Measurements from ENCODE around the gene MYH6.
"Not testable (repeated sequence)": the region's sequence is repeated elsewhere in the genome, so short reads cannot be mapped to it uniquely, and the experiment has no call there.

Gene MYH6

DNA sequence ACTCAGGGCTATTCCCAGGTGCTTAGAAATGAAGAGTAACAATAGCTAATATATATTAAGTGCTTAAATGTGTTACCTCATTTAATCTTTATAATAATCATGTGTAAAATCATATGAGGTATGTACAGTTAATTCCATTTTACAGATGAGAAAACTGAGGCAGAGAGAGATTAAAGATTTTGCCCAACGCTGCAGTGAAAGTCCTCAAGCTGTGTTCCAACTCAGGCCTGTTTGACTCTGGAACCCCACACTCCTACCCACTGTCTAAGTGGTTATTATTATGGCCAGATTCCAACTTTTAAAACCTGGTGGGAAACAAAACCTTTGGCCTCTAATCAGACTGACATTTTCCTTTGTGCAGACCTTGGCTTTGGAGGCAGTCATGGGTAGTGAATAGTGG is 21.1 kb downstream of the MYH6 start:
- H4K20me1 ChIP-seq (ENCODE audit: insufficient read depth, low read length), result no peaks in the 10 kb centered on the region
- no peak overlapping the region for H2AFZ ChIP-seq (ENCODE audit: low read length)
- TF ChIP-seq CTCF (IDR thresholded peaks at IDR 0.05; ENCODE audit: low read length), result no peak
- no peak for TF ChIP-seq EZH2 (IDR thresholded peaks at IDR 0.05; ENCODE audit: borderline replicate concordance, low read length)
- H3K4me3 ChIP-seq (ENCODE audit: low read depth, low read length, poor library complexity, severe bottlenecking), result no peak overlapping the region
- H3K4me2 ChIP-seq (ENCODE audit: low read length), result no peak overlapping the region
- no peak overlapping the region for H3K9ac ChIP-seq (ENCODE audit: low read length)
- H3K79me2 ChIP-seq (ENCODE audit: insufficient read depth, low read length), result no peaks in the 10 kb centered on the region
- H3K9me2 ChIP-seq (ENCODE audit: low read depth, low read length), result no peaks in the 10 kb centered on the region
- H3K36me3 ChIP-seq (ENCODE audit: insufficient read depth, low read length), result no peaks in the 10 kb centered on the region
- no peaks in the 10 kb centered on the region for H3K9me3 ChIP-seq (ENCODE audit: low read length)
- no peaks in the 10 kb centered on the region for H3K4me1 ChIP-seq (ENCODE audit: insufficient read depth, low read length, severe bottlenecking)
- H3F3A ChIP-seq (ENCODE audit: insufficient read depth, low read length), result no peaks in the 10 kb centered on the region
- no peak overlapping the region for H3K27ac ChIP-seq (ENCODE audit: low read depth, low read length, poor library complexity, severe bottlenecking)
- H3K27me3 ChIP-seq (ENCODE audit: insufficient read depth, low read length), result peaks cover 9% of the 10 kb centered on the region; the same call in 1 of the 2 replicates

- H3K9ac ChIP-seq (ENCODE audit: low read length); H3K9me2 ChIP-seq (ENCODE audit: low read depth, low read length); H3K4me1 ChIP-seq (ENCODE audit: insufficient read depth, low read length, severe bottlenecking); H3K27ac ChIP-seq (ENCODE audit: low read depth, low read length, poor library complexity, severe bottlenecking); H3F3A ChIP-seq (ENCODE audit: insufficient read depth, low read length); H3K36me3 ChIP-seq (ENCODE audit: insufficient read depth, low read length); H3K4me3 ChIP-seq (ENCODE audit: low read depth, low read length, poor library complexity, severe bottlenecking); H2AFZ ChIP-seq (ENCODE audit: low read length); H3K4me2 ChIP-seq (ENCODE audit: low read length); H4K20me1 ChIP-seq (ENCODE audit: insufficient read depth, low read length); H3K27me3 ChIP-seq (ENCODE audit: insufficient read depth, low read length); H3K9me3 ChIP-seq (ENCODE audit: low read length); H3K79me2 ChIP-seq (ENCODE audit: insufficient read depth, low read length): not testable (repeated sequence)
Measured at GRCh38 chr14:23386266-23386657, 21.8 kb downstream of the MYH6 start.

DNA sequence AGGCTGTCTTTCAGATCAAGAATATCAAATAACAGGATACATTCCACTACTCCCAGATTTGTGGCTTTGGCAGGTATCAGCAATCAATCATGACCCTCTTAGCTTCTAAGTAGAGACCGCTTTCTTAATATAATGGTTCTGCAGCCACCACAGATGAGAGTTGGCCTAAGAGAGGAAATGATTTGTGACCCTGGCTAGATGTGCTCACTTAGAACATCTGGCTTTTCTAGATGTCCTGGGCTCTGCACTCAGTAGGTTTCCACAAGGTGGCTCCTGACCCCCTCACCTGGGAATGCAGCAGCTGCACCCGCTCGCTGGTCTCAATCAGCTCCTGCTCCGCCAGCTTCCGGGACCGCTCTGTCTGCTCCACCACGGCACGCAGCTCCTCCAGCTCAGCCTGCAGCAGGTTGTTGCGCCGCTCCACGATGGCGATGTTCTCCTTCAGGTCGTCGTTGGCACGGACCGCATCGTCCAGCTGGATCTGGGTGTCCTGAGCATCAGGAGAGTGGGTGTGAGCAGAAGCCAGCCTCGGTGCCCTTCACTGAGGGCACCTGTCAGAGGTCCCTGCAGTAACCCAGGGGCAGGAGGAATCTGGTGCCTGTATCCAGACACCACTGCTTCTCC is 22.3 kb downstream of the MYH6 start:
- Histone ChIP-seq H3K4me3 (ENCODE audit: low read depth, low read length, poor library complexity, severe bottlenecking) (no peak overlapping the region), H3K9me2 (ENCODE audit: low read depth, low read length) (no peaks in the 10 kb centered on the region), H3K27me3 (ENCODE audit: insufficient read depth, low read length) (peaks cover 9% of the 10 kb centered on the region; the same call in 1 of the 2 replicates), H2AFZ (ENCODE audit: low read length) (no peak overlapping the region), H3K9me3 (ENCODE audit: low read length) (no peaks in the 10 kb centered on the region), H3K36me3 (ENCODE audit: insufficient read depth, low read length) (no peaks in the 10 kb centered on the region), H3K79me2 (ENCODE audit: insufficient read depth, low read length) (no peaks in the 10 kb centered on the region), H3K4me2 (ENCODE audit: low read length) (no peak overlapping the region), H3K4me1 (ENCODE audit: insufficient read depth, low read length, severe bottlenecking) (no peaks in the 10 kb centered on the region), H3K27ac (ENCODE audit: low read depth, low read length, poor library complexity, severe bottlenecking) (no peak overlapping the region), H4K20me1 (ENCODE audit: insufficient read depth, low read length) (no peaks in the 10 kb centered on the region), H3K9ac (ENCODE audit: low read length) (no peak overlapping the region), H3F3A (ENCODE audit: insufficient read depth, low read length) (no peaks in the 10 kb centered on the region)
- no peak for TF ChIP-seq EZH2 (IDR thresholded peaks at IDR 0.05; ENCODE audit: borderline replicate concordance, low read length)
- no peak for TF ChIP-seq CTCF (IDR thresholded peaks at IDR 0.05; ENCODE audit: low read length)

GRCh38 chr14:23385244-23385641 is 22.8 kb downstream of the MYH6 start:
- H3K4me1 ChIP-seq (ENCODE audit: insufficient read depth, low read length, severe bottlenecking), result no peaks in the 10 kb centered on the region
- no peak for TF ChIP-seq EZH2 (IDR thresholded peaks at IDR 0.05; ENCODE audit: borderline replicate concordance, low read length)
- TF ChIP-seq CTCF (IDR thresholded peaks at IDR 0.05; ENCODE audit: low read length), result no peak
- H3K36me3 ChIP-seq (ENCODE audit: insufficient read depth, low read length), result no peaks in the 10 kb centered on the region
- H3K27me3 ChIP-seq (ENCODE audit: insufficient read depth, low read length), result peaks cover 7% of the 10 kb centered on the region; the same call in 1 of the 2 replicates
- no peaks in the 10 kb centered on the region for H3K9me2 ChIP-seq (ENCODE audit: low read depth, low read length)
- no peaks in the 10 kb centered on the region for H4K20me1 ChIP-seq (ENCODE audit: insufficient read depth, low read length)
- no peaks in the 10 kb centered on the region for H3K79me2 ChIP-seq (ENCODE audit: insufficient read depth, low read length)
- H3K27ac ChIP-seq (ENCODE audit: low read depth, low read length, poor library complexity, severe bottlenecking), result no peak overlapping the region
- no peaks in the 10 kb centered on the region for H3K9me3 ChIP-seq (ENCODE audit: low read length)
- H3K4me2 ChIP-seq (ENCODE audit: low read length), result no peak overlapping the region
- H3K9ac ChIP-seq (ENCODE audit: low read length), result no peak overlapping the region
- no peak overlapping the region for H3K4me3 ChIP-seq (ENCODE audit: low read depth, low read length, poor library complexity, severe bottlenecking)
- no peak overlapping the region for H2AFZ ChIP-seq (ENCODE audit: low read length)
- H3F3A ChIP-seq (ENCODE audit: insufficient read depth, low read length), result no peaks in the 10 kb centered on the region
